ENCODE results near the gene TSPEAR.

TSPEAR gene

DNA sequence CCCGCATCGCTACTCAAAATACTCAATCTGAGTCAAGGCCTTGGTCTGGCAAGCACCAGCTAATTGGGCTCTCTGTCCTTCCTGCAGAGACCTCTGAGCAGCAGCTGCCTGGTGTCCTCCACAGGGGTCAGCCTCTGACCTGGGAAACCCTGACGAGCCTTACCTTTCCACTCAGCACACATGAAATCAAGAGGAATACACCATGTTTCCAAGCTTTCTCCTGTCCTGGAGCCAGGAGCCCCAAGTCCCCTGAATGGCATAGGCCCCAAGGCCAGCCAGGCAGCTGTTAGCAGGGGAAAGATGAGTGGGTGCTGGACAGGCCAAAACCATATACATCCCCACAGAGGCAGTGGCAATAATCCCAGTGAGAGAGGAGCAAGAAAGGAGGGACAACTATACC, 27.2 kb upstream of the TSPEAR start:
- H3K9ac ChIP-seq (ENCODE audit: low read depth, low read length): no peak overlapping the region
- no peak overlapping the region for H3K27ac ChIP-seq (ENCODE audit: low read depth, low read length)
- no peaks in the 10 kb centered on the region for H3K27me3 ChIP-seq (ENCODE audit: insufficient read depth, low read length)
- no peaks in the 10 kb centered on the region for H3K4me1 ChIP-seq (ENCODE audit: insufficient read depth, low read length)
- 74% methylated on average over 3 of the region's 3 CpGs for WGBS
- H3K36me3 ChIP-seq (ENCODE audit: insufficient read depth, low read length): no peaks in the 10 kb centered on the region
- peaks cover 39% of the 10 kb centered on the region for H3K9me3 ChIP-seq (ENCODE audit: insufficient read depth, low read depth, low read length)
- H3K4me3 ChIP-seq (ENCODE audit: low read length): no peak overlapping the region

GRCh38 chr21:44737706-44738354, 26.5 kb upstream of the TSPEAR start:
- Histone ChIP-seq H3K27me3 (ENCODE audit: insufficient read depth, low read length) (no peaks in the 10 kb centered on the region), H3K27ac (ENCODE audit: low read depth, low read length) (no peak overlapping the region), H3K36me3 (ENCODE audit: insufficient read depth, low read length) (no peaks in the 10 kb centered on the region), H3K4me1 (ENCODE audit: insufficient read depth, low read length) (no peaks in the 10 kb centered on the region), H3K9me3 (ENCODE audit: insufficient read depth, low read depth, low read length) (peaks cover 35% of the 10 kb centered on the region), H3K9ac (ENCODE audit: low read depth, low read length) (no peak overlapping the region), H3K4me3 (ENCODE audit: low read length) (no peak overlapping the region)
- 82% methylated on average over 3 of the region's 3 CpGs for WGBS

DNA sequence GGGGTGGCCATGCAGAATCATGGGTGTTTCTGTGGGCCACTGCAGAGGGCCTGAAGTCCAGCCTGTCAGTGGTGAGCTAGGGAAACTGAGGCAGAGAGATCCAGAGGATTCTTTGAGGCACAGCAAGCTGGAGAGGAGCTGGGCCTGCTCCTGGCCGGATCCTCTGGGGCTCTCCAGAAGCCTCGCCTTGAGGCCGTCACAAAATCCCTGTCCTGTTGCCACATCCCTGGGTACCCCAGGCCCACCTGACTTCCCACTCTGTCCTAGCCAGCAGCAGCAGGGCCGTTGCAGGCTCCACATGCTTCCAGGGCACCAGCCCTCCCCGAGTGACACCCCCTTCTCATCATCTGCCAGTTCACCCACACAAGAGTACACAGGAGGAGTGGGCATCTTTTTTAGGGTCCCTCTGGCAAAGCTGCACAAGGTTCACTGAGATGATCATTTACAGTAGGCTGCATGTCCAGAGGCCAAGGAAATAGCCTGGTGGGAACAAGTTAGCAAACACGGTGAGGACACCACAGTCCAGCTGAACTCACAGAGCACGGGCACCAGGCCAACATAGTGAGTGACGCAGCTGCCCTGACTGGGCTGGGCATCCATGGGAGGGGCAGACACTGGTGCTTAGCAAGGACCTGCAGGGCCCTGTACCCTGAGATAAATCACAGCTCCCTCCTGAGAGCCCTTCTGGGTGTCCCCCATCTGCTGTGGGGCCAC, 25.1 kb upstream of the TSPEAR start:
- Histone ChIP-seq H3K9ac (ENCODE audit: low read depth, low read length) (no peak overlapping the region), H3K4me3 (ENCODE audit: low read length) (no peak overlapping the region), H3K27ac (ENCODE audit: low read depth, low read length) (no peak overlapping the region), H3K9me3 (ENCODE audit: insufficient read depth, low read depth, low read length) (peaks cover 35% of the 10 kb centered on the region), H3K36me3 (ENCODE audit: insufficient read depth, low read length) (no peaks in the 10 kb centered on the region), H3K27me3 (ENCODE audit: insufficient read depth, low read length) (no peaks in the 10 kb centered on the region), H3K4me1 (ENCODE audit: insufficient read depth, low read length) (no peaks in the 10 kb centered on the region)
- 93% methylated on average over 8 of the region's 8 CpGs for WGBS

DNA sequence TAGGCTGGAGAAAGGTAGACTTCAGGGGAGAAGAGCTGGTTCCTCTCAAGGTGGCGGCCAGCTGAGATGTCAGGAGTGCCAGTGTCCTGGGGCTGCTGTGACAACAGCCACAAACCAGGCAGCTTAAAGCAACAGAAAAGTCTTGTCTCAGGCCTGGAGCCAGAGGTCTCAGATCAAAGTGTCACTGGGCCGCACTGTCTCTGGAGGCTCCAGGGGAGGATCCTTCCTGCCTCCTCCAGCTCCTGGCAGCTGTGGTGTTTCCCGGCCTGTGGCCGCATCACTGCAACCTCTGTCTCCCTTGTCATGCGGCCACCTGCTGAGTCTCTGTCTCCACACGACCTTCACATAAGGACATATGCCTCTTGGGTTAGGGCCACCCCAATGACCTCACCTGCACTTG, 24.4 kb upstream of the TSPEAR start:
- Histone ChIP-seq H3K4me3 (ENCODE audit: low read length) (no peak overlapping the region), H3K9ac (ENCODE audit: low read depth, low read length) (no peak overlapping the region), H3K36me3 (ENCODE audit: insufficient read depth, low read length) (no peaks in the 10 kb centered on the region), H3K9me3 (ENCODE audit: insufficient read depth, low read depth, low read length) (peaks cover 35% of the 10 kb centered on the region), H3K27me3 (ENCODE audit: insufficient read depth, low read length) (no peaks in the 10 kb centered on the region), H3K27ac (ENCODE audit: low read depth, low read length) (no peak overlapping the region), H3K4me1 (ENCODE audit: insufficient read depth, low read length) (no peaks in the 10 kb centered on the region)
- 62% methylated on average over 6 of the region's 6 CpGs for WGBS

GRCh38 chr21:44734841-44735240, 23.5 kb upstream of the TSPEAR start:
- Histone ChIP-seq H3K27ac (ENCODE audit: low read depth, low read length) (no peak overlapping the region), H3K9me3 (ENCODE audit: insufficient read depth, low read depth, low read length) (peaks cover 35% of the 10 kb centered on the region), H3K27me3 (ENCODE audit: insufficient read depth, low read length) (no peaks in the 10 kb centered on the region), H3K9ac (ENCODE audit: low read depth, low read length) (no peak overlapping the region), H3K4me3 (ENCODE audit: low read length) (no peak overlapping the region), H3K4me1 (ENCODE audit: insufficient read depth, low read length) (no peaks in the 10 kb centered on the region), H3K36me3 (ENCODE audit: insufficient read depth, low read length) (no peaks in the 10 kb centered on the region)
- WGBS: 94% methylated on average over 17 of the region's 17 CpGs

GRCh38 chr21:44734026-44734745, 22.8 kb upstream of the TSPEAR start:
- H3K9me3 ChIP-seq (ENCODE audit: insufficient read depth, low read depth, low read length): peaks cover 32% of the 10 kb centered on the region
- 89% methylated on average over 20 of the region's 21 CpGs for WGBS
- H3K4me1 ChIP-seq (ENCODE audit: insufficient read depth, low read length): no peaks in the 10 kb centered on the region
- H3K36me3 ChIP-seq (ENCODE audit: insufficient read depth, low read length): no peaks in the 10 kb centered on the region
- no peak overlapping the region for H3K4me3 ChIP-seq (ENCODE audit: low read length)
- H3K27me3 ChIP-seq (ENCODE audit: insufficient read depth, low read length): no peaks in the 10 kb centered on the region
- H3K9ac ChIP-seq (ENCODE audit: low read depth, low read length): no peak overlapping the region
- no peak overlapping the region for H3K27ac ChIP-seq (ENCODE audit: low read depth, low read length)

- Histone ChIP-seq H3K9me3 (ENCODE audit: insufficient read depth, low read depth, low read length) (peaks cover 20% of the 10 kb centered on the region), H3K27ac (ENCODE audit: low read depth, low read length) (no peak overlapping the region), H3K4me1 (ENCODE audit: insufficient read depth, low read length) (no peaks in the 10 kb centered on the region), H3K36me3 (ENCODE audit: insufficient read depth, low read length) (no peaks in the 10 kb centered on the region), H3K27me3 (ENCODE audit: insufficient read depth, low read length) (no peaks in the 10 kb centered on the region), H3K4me3 (ENCODE audit: low read length) (no peak overlapping the region), H3K9ac (ENCODE audit: low read depth, low read length) (no peak overlapping the region)
- 85% methylated on average over 11 of the region's 11 CpGs for WGBS
These were observed 21.6 kb upstream of the TSPEAR start for GRCh38 chr21:44732956-44733355.

DNA sequence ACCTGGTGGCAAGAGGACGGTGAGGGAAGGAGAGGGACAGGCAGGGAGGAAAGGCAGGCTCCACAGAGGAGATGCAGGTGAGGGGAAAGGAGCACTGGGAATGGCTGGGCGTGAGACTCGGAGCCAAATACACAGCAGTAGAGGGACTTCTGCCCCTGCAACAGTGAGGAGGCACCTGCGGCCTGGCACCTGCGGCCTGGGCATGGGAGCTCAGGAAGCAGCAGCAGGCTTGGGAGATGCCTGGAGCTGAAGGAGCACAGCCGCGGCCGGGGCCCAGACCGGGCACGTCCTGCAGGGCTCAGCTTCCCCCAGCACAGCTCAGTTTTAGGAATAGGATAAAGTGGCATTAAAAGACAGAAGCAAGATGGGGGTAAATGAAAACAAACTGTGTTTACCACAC, 20.9 kb upstream of the TSPEAR start:
- Histone ChIP-seq H3K9me3 (ENCODE audit: insufficient read depth, low read depth, low read length) (peaks cover 13% of the 10 kb centered on the region), H3K27me3 (ENCODE audit: insufficient read depth, low read length) (no peaks in the 10 kb centered on the region), H3K36me3 (ENCODE audit: insufficient read depth, low read length) (no peaks in the 10 kb centered on the region), H3K4me3 (ENCODE audit: low read length) (no peak overlapping the region), H3K9ac (ENCODE audit: low read depth, low read length) (no peak overlapping the region), H3K27ac (ENCODE audit: low read depth, low read length) (no peak overlapping the region), H3K4me1 (ENCODE audit: insufficient read depth, low read length) (no peaks in the 10 kb centered on the region)
- WGBS: 92% methylated on average over 10 of the region's 10 CpGs

GRCh38 chr21:44730951-44731579, 19.7 kb upstream of the TSPEAR start:
- H3K9me3 ChIP-seq (ENCODE audit: insufficient read depth, low read depth, low read length): peaks cover 5% of the 10 kb centered on the region
- no peaks in the 10 kb centered on the region; the same call in 1 of the 2 replicates for H3K27me3 ChIP-seq (ENCODE audit: insufficient read depth, low read length)
- no peak overlapping the region for H3K4me3 ChIP-seq (ENCODE audit: low read length)
- H3K27ac ChIP-seq (ENCODE audit: low read depth, low read length): no peak overlapping the region
- 83% methylated on average over 9 of the region's 9 CpGs for WGBS
- H3K4me1 ChIP-seq (ENCODE audit: insufficient read depth, low read length): no peaks in the 10 kb centered on the region
- no peaks in the 10 kb centered on the region for H3K36me3 ChIP-seq (ENCODE audit: insufficient read depth, low read length)
- no peak overlapping the region for H3K9ac ChIP-seq (ENCODE audit: low read depth, low read length)

DNA sequence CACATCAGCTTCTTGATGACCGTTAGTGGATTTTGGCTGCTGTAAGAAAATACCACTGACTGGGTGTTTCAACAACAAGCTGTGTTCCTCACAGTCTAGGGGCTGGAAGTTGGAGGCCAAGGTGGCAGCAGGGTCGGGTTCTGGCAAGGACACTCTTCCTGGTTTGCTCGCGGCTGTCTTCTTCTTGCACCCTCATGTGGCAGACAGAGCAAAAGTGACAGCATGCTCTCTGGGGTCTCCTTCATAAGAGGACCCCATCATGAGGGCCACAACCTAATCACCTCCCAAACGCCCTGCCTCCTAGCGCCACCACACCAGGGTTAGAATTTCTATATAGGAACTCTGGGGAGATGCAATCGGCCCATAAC, 18.6 kb upstream of the TSPEAR start:
- Histone ChIP-seq H3K36me3 (ENCODE audit: insufficient read depth, low read length) (no peaks in the 10 kb centered on the region), H3K9me3 (ENCODE audit: insufficient read depth, low read depth, low read length) (no peaks in the 10 kb centered on the region), H3K27ac (ENCODE audit: low read depth, low read length) (no peak overlapping the region), H3K4me1 (ENCODE audit: insufficient read depth, low read length) (no peaks in the 10 kb centered on the region), H3K4me3 (ENCODE audit: low read length) (no peak overlapping the region), H3K27me3 (ENCODE audit: insufficient read depth, low read length) (no peaks in the 10 kb centered on the region; the same call in none of the 2 replicates), H3K9ac (ENCODE audit: low read depth, low read length) (no peak overlapping the region)
- 95% methylated on average over 7 of the region's 7 CpGs for WGBS

Measured in HUES64 (cell line).